H1 (cell line): Measurements from ENCODE around the gene SETD9. TPM values are rescaled to one million over a fixed set of nuclear protein-coding genes. Genes with fewer than 3 reads are reported as not detected.

Experiments
- CTCF ChIA-PET: fragments of 300-600 bp; sonication (Branson Sonifier 250); formaldehyde crosslinking; loops from one replicate; lab custom pipeline; 2021; ENCODE audit not compliant: partially characterized antibody; lab: Charles Lee
- POLR2A ChIA-PET: fragments of 300-600 bp; sonication (Branson Sonifier 250); formaldehyde crosslinking; loops from one replicate; lab custom pipeline; 2021; ENCODE audit warnings: inconsistent platforms; ENCODE audit not compliant: partially characterized antibody; lab: Charles Lee
- DNase-seq, 2 experiments: peaks; one replicate each; pipeline versions ENCODE4 v3.0.0 to v3.0.0-alpha.2; 2010 to 2022; ENCODE audit warnings: low spot score in 2 of 2, low read depth in 1 of 2, mixed read lengths in 1 of 2
- FAIRE-seq: peaks from 2 replicates; lab custom pipeline; 2011; peaks lifted over from hg19 to GRCh38; lab: Jason Lieb, UNC
- H2AFZ ChIP-seq: 2 replicates; pipeline ENCODE4 v1.8.1; 2012; ENCODE audit warnings: low read length, inconsistent platforms
- H2AK5ac ChIP-seq: 2 replicates; pipeline ENCODE4 v1.6.1; 2013; ENCODE audit warnings: low read depth, low read length
- H2BK120ac ChIP-seq: replicated peaks from 2 replicates; pipeline ENCODE3; 2013; ENCODE audit warnings: low read depth, low read length, inconsistent platforms
- H2BK12ac ChIP-seq: 2 replicates; pipeline ENCODE4 v1.6.1; 2013; ENCODE audit warnings: low read depth, low read length
- H2BK15ac ChIP-seq: 2 replicates; pipeline ENCODE4 v1.6.1; 2013; ENCODE audit warnings: low read length
- H2BK20ac ChIP-seq: 2 replicates; pipeline ENCODE4 v1.6.1; 2013; ENCODE audit warnings: low read length
- H2BK5ac ChIP-seq: 2 replicates; pipeline ENCODE4 v1.6.1; 2013; ENCODE audit warnings: low read depth, low read length
- H3K14ac ChIP-seq: 2 replicates; pipeline ENCODE4 v1.6.1; 2013; ENCODE audit warnings: inconsistent platforms; ENCODE audit not compliant: insufficient read length
- H3K18ac ChIP-seq: 2 replicates; pipeline ENCODE4 v1.6.1; 2013; ENCODE audit warnings: low read length; ENCODE audit errors: extremely low read depth
- H3K23ac ChIP-seq: 2 replicates; pipeline ENCODE4 v1.6.1; 2013; ENCODE audit warnings: inconsistent platforms; ENCODE audit not compliant: insufficient read length
- H3K23me2 ChIP-seq: 2 replicates; pipeline ENCODE4 v1.6.1; 2013; ENCODE audit warnings: low read depth, low read length
- H3K27ac ChIP-seq: 2 replicates; pipeline ENCODE4 v1.6.1; 2011; ENCODE audit warnings: low read depth, low read length, inconsistent platforms
- H3K27me3 ChIP-seq, 4 experiments: replicated peaks in 1 of 4; 1 replicate in 1 of 4; 2 replicates in 3 of 4; pipeline versions ENCODE4 v1.6.1 to v1.8.1; 2011 to 2013; ENCODE audit warnings: low read length in 3 of 4, mild to moderate bottlenecking in 3 of 4, inconsistent platforms in 2 of 4, mixed read lengths in 2 of 4, moderate library complexity in 1 of 4; ENCODE audit not compliant: control insufficient read depth in 3 of 4, insufficient read depth in 3 of 4; ENCODE audit errors: extremely low read depth in 1 of 4
- H3K36me3 ChIP-seq, 4 experiments: 2 replicates each; pipeline versions ENCODE4 v1.6.1 to v1.8.1; 2011 to 2013; ENCODE audit warnings: mild to moderate bottlenecking in 4 of 4, low read length in 3 of 4, moderate library complexity in 2 of 4, control low read depth in 1 of 4, inconsistent platforms in 1 of 4; ENCODE audit not compliant: insufficient read depth in 4 of 4, control insufficient read depth in 2 of 4
- H3K4ac ChIP-seq: replicated peaks from 2 replicates; pipeline ENCODE3; 2013; ENCODE audit warnings: low read length, low read depth, mixed read lengths, inconsistent platforms; ENCODE audit not compliant: insufficient read length
- H3K4me1 ChIP-seq, 4 experiments: replicated peaks in 1 of 4; 1 replicate in 1 of 4; 2 replicates in 3 of 4; pipeline versions ENCODE4 v1.6.1 to v1.8.1; 2011 to 2013; ENCODE audit warnings: low read length in 3 of 4, inconsistent platforms in 2 of 4, mixed read lengths in 1 of 4; ENCODE audit not compliant: insufficient read depth in 4 of 4, control insufficient read depth in 3 of 4
- H3K4me2 ChIP-seq, 2 experiments: 2 replicates each; pipeline versions ENCODE4 v1.6.1 to v1.8.1; 2011 to 2013; ENCODE audit warnings: low read depth in 2 of 2, low read length in 2 of 2, control low read depth in 1 of 2, inconsistent platforms in 1 of 2, mild to moderate bottlenecking in 1 of 2; ENCODE audit not compliant: insufficient read depth in 1 of 2
- H3K4me3 ChIP-seq, 4 experiments: fragments of 200-600, 300-600 bp in 1 of 4; sonication (generic), shearing (Covaris generic), sonication (Bioruptor Twin) in 1 of 4; 2 replicates each; pipeline versions ENCODE4 v1.5.1 to v1.8.1; 2011 to 2016; ENCODE audit warnings: low read length in 4 of 4, low read depth in 3 of 4, control low read depth in 2 of 4, inconsistent platforms in 2 of 4, mild to moderate bottlenecking in 2 of 4, mixed read lengths in 1 of 4, moderate library complexity in 1 of 4; ENCODE audit not compliant: insufficient read depth in 2 of 4; ENCODE audit errors: extremely low read depth in 1 of 4
- H3K56ac ChIP-seq: replicated peaks from 2 replicates; pipeline ENCODE3; 2013; ENCODE audit warnings: low read depth, mild to moderate bottlenecking, mixed read lengths, low read length, inconsistent platforms; ENCODE audit not compliant: insufficient read length
- H3K79me1 ChIP-seq: 2 replicates; pipeline ENCODE4 v1.6.1; 2013; ENCODE audit warnings: low read depth, low read length, control low read depth
- H3K79me2 ChIP-seq, 2 experiments: 2 replicates each; pipeline versions ENCODE4 v1.6.1 to v1.8.1; 2012 to 2013; ENCODE audit warnings: low read length in 2 of 2, mild to moderate bottlenecking in 2 of 2, inconsistent platforms in 1 of 2; ENCODE audit not compliant: insufficient read depth in 2 of 2, control insufficient read depth in 1 of 2
- H3K9ac ChIP-seq, 4 experiments: replicated peaks in 1 of 4; 1 replicate in 1 of 4; 2 replicates in 3 of 4; pipeline versions ENCODE4 v1.6.1 to v1.8.1; 2011 to 2013; ENCODE audit warnings: low read depth in 3 of 4, low read length in 3 of 4, control low read depth in 2 of 4, mild to moderate bottlenecking in 2 of 4, moderate library complexity in 2 of 4, inconsistent platforms in 1 of 4; ENCODE audit errors: extremely low read depth in 1 of 4
- H3K9me3 ChIP-seq, 2 experiments: 2 replicates each; pipeline versions ENCODE4 v1.6.1 to v1.8.1; 2012 to 2013; ENCODE audit warnings: mild to moderate bottlenecking in 2 of 2, moderate library complexity in 2 of 2, control low read depth in 1 of 2, inconsistent platforms in 1 of 2, low read depth in 1 of 2, low read length in 1 of 2, mixed read lengths in 1 of 2; ENCODE audit not compliant: insufficient read depth in 2 of 2
- H4K20me1 ChIP-seq, 2 experiments: replicated peaks in 1 of 2; 2 replicates each; pipeline versions ENCODE3 to v1.8.1; 2011 to 2013; ENCODE audit warnings: inconsistent platforms in 2 of 2, low read length in 2 of 2, mild to moderate bottlenecking in 1 of 2; ENCODE audit not compliant: insufficient read depth in 2 of 2, control insufficient read depth in 1 of 2
- H4K5ac ChIP-seq: 2 replicates; pipeline ENCODE4 v1.6.1; 2013; ENCODE audit warnings: low read length, low read depth, mixed read lengths, inconsistent platforms; ENCODE audit not compliant: insufficient read length
- H4K8ac ChIP-seq: 2 replicates; pipeline ENCODE4 v1.8.0; 2013; ENCODE audit warnings: mild to moderate bottlenecking, moderate library complexity, low read length, inconsistent platforms; ENCODE audit not compliant: insufficient read depth; ENCODE audit errors: extremely low read depth
- H4K91ac ChIP-seq: replicated peaks from 2 replicates; pipeline ENCODE3; 2013; ENCODE audit warnings: low read length, mixed read lengths, inconsistent platforms; ENCODE audit not compliant: insufficient read length
- JUN ChIP-seq: IDR thresholded peaks from 2 replicates; pipeline ENCODE4 v1.6.1; 2011; ENCODE audit warnings: low read depth, mild to moderate bottlenecking, improper control_type of control experiment, low read length
- NANOG ChIP-seq: IDR thresholded peaks from 2 replicates; pipeline ENCODE4 v1.6.1; 2011; ENCODE audit warnings: low read length, low read depth, mild to moderate bottlenecking, inconsistent platforms; ENCODE audit not compliant: insufficient read depth, poor library complexity, severe bottlenecking
- SUZ12 ChIP-seq: fragments of 200-600 bp; sonication (generic); IDR thresholded peaks from 2 replicates; pipeline ENCODE4 v1.6.1; 2012; ENCODE audit warnings: mild to moderate bottlenecking, inconsistent platforms, low read length, moderate library complexity, mixed read lengths
- WGBS, 2 experiments: shearing (Covaris generic) in 1 of 2; methylation state at CpG; one replicate each; pipeline versions ENCODE4 v1.1.6 to v1.1.7; 2013 to 2015; ENCODE audit warnings: low lambda C conversion rate in 2 of 2, mixed read lengths in 2 of 2, inconsistent platforms in 1 of 2, low coverage in 1 of 2, missing lambda C conversion rate in 1 of 2; ENCODE audit not compliant: insufficient replicate concordance in 2 of 2, insufficient coverage in 1 of 2, insufficient read length in 1 of 2; ENCODE audit errors: extremely low coverage in 1 of 2, missing lambda C conversion rate in 1 of 2; 5-methylcytosine and 5-hydroxymethylcytosine counted together
- polyA plus RNA-seq, 7 experiments: library from polyadenylated mRNA; depleted of rRNA in 3 of 7; stranded (reverse) in 5 of 7; unstranded in 2 of 7; fragments of >200 nt in 5 of 7; fragments of 200-250 nt in 2 of 7; gene quantifications; 1 replicate in 5 of 7; 2 replicates in 1 of 7; 4 replicates in 1 of 7; pipeline versions ENCODE4 v1.2.1 to v1.2.3, GENCODE V29; 2011 to 2013; ENCODE audit warnings: missing spikeins in 2 of 7, mixed read lengths in 2 of 7
- total RNA-seq: library from RNA; stranded (reverse); fragmentation: NEBNext Ultra II Directional; extraction: Animal tissue kit (Norgen Biotek cat#: 25700); gene quantifications from 2 replicates; pipeline ENCODE4 v1.2.1, GENCODE V29; 2021

Gene SETD9
- total and polyA plus RNA-seq, 2 of the 8 experiments (the other 6 are each of a cell fraction or from before 2014, with no cell fraction given): 4.5 to 11.9 TPM

DNA sequence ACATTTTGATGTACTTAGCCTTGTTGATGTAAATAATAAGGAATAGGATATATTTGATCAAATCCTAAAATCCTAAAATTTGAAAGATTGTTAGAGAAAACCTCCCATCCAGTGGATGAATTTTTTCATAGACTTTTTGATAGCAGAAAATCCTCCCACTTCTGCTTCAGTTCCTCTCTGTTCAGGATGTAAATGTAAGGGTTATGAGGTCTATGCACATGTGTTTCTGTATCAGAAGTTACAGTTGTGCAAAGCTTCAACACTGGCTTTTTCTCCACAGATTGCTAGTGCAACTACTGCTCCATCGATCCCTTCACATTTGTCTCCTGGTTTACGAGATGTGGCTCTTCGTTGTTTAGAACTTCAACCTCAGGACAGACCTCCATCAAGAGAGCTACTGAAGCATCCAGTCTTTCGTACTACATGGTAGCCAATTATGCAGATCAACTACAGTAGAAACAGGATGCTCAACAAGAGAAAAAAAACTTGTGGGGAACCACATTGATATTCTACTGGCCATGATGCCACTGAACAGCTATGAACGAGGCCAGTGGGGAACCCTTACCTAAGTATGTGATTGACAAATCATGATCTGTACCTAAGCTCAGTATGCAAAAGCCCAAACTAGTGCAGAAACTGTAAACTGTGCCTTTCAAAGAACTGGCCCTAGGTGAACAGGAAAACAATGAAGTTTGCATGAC is 16.0 kb upstream of the SETD9 start:
- CTCF ChIA-PET: no interaction called here
- H2BK20ac ChIP-seq: no peak overlapping the region
- H3K18ac ChIP-seq: no peak overlapping the region
- H3K4me2 ChIP-seq: no peak overlapping the region
- no peak overlapping the region for H2BK120ac ChIP-seq
- DNase-seq (no peak), FAIRE-seq (no peak)
- no peaks in the 10 kb centered on the region for H3K23me2 ChIP-seq
- H3K56ac ChIP-seq: no peak overlapping the region
- H4K8ac ChIP-seq: no peak overlapping the region
- no peak overlapping the region for H2BK12ac ChIP-seq
- no peaks in the 10 kb centered on the region for H3K4me1 ChIP-seq
- no peak overlapping the region for H2AFZ ChIP-seq
- no peak overlapping the region for H2AK5ac ChIP-seq
- no peak overlapping the region for H3K4ac ChIP-seq
- no peaks in the 10 kb centered on the region for H3K9me3 ChIP-seq
- H4K20me1 ChIP-seq: no peaks in the 10 kb centered on the region
- no peaks in the 10 kb centered on the region for H3K79me2 ChIP-seq
- H4K91ac ChIP-seq: no peak overlapping the region
- 91% methylated on average over 5 of the region's 5 CpGs; no CpG with 5 or more reads in 1 of the 2 experiments for WGBS, 2 experiments
- H3K14ac ChIP-seq: no peak overlapping the region
- no peak overlapping the region for H3K4me3 ChIP-seq
- H3K27me3 ChIP-seq: no peaks in the 10 kb centered on the region
- H3K9ac ChIP-seq: no peak overlapping the region
- H3K23ac ChIP-seq: no peak overlapping the region
- H2BK5ac ChIP-seq: no peak overlapping the region
- no peak overlapping the region for H2BK15ac ChIP-seq
- POLR2A ChIA-PET: no interaction called here
- H3K27ac ChIP-seq: no peak overlapping the region
- H3K79me1 ChIP-seq: no peaks in the 10 kb centered on the region
- no peak overlapping the region for H4K5ac ChIP-seq
- H3K36me3 ChIP-seq: no peaks in the 10 kb centered on the region; a peak in 2 of 8 replicates
- TF ChIP-seq SUZ12 (no peak), NANOG (no peak), JUN (no peak)
